Right atrium auricular region (tissue), 2 donors: ENCODE data around the gene CAPN7. TPM values are rescaled to one million over a fixed set of nuclear protein-coding genes. Genes with fewer than 3 reads are reported as not detected.

Experiments used
- DNase-seq: peaks from one replicate; pipeline ENCODE4 v3.0.0-alpha.2; 2019; ENCODE audit warnings: low spot score
- H3K27ac ChIP-seq, 2 donors: fragments of 200-600 bp; sonication (generic); 1 replicate in 1 of 2; 2 replicates in 1 of 2; pipeline ENCODE4 v1.5.1; 2016 to 2019
- H3K27me3 ChIP-seq, 2 donors: fragments of 200-600 bp; sonication (generic); one replicate each; pipeline versions ENCODE4 v1.5.1 to v1.6.0; 2017 to 2019
- H3K36me3 ChIP-seq: fragments of 200-600 bp; sonication (generic); one replicate; pipeline ENCODE4 v1.5.1; 2016
- H3K4me1 ChIP-seq, 2 donors: fragments of 200-600 bp; sonication (generic); one replicate each; pipeline versions ENCODE4 v1.5.1 to v1.6.0; 2017 to 2019
- H3K4me3 ChIP-seq, 2 donors: fragments of 200-600 bp; sonication (generic); 1 replicate in 1 of 2; 2 replicates in 1 of 2; pipeline ENCODE4 v1.5.1; 2017 to 2019; ENCODE audit warnings: mild to moderate bottlenecking in 1 of 2, moderate library complexity in 1 of 2
- H3K9me3 ChIP-seq, 2 donors: fragments of 200-600 bp; sonication (generic); one replicate each; pipeline ENCODE4 v1.5.1; 2019
- CTCF ChIP-seq, 2 donors: fragments of 200-600 bp; sonication (generic); IDR thresholded peaks; one replicate each; pipeline ENCODE4 v1.5.1; 2019; ENCODE audit warnings: antibody characterized with exemption in 2 of 2
- total RNA-seq, 2 donors: library from RNA; depleted of rRNA; stranded (reverse); fragments of >200 nt; gene quantifications; one replicate each; pipeline ENCODE4 v1.1.0, GENCODE V29; 2016

Gene CAPN7
- total RNA-seq, 2 donors from 2014 or later: 21.2 to 21.3 TPM

GRCh38 chr3:15298504-15298903 is 92.5 kb downstream of the CAPN7 start:
- no peak overlapping the region for H3K4me3 ChIP-seq
- no peaks in the 10 kb centered on the region for H3K9me3 ChIP-seq
- DNase-seq: no peak
- H3K4me1 ChIP-seq: peaks cover 0 to 21% of the 10 kb centered on the region in 2 donors
- no peak for TF ChIP-seq CTCF (IDR thresholded peaks at IDR 0.05)
- H3K27me3 ChIP-seq: no peaks in the 10 kb centered on the region
- H3K36me3 ChIP-seq: peaks cover 16% of the 10 kb centered on the region
- H3K27ac ChIP-seq: no peak overlapping the region

DNA sequence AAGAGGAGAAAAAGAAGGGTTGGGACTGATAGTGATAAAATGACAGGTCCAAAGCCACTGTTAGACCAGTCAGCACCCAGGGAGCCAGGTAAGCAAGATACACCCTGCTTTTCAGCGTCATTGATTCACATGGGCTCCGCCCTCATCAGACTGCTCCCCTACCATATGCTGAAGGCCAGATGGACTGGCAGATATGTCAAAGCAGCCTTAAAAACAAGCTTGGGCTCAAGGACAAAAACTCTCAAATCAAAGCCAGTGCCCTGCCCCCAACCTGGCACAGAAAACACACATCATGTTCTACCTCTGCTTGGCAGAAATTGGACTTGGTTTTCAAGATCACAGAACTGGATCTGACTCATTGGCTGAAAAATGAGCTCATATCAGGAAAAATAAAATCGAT is 93.0 kb downstream of the CAPN7 start:
- DNase-seq: no peak
- peaks cover 0 to 24% of the 10 kb centered on the region in 2 donors for H3K4me1 ChIP-seq
- TF ChIP-seq CTCF (IDR thresholded peaks at IDR 0.05): no peak
- no peak overlapping the region for H3K4me3 ChIP-seq
- peaks cover 21% of the 10 kb centered on the region for H3K36me3 ChIP-seq
- H3K27me3 ChIP-seq: no peaks in the 10 kb centered on the region
- no peaks in the 10 kb centered on the region for H3K9me3 ChIP-seq
- H3K27ac ChIP-seq: no peak overlapping the region

GRCh38 chr3:15300323-15301078 is 94.5 kb downstream of the CAPN7 start:
- Histone ChIP-seq H3K36me3 (peaks cover 22% of the 10 kb centered on the region), H3K9me3 (no peaks in the 10 kb centered on the region), H3K4me1 (peaks cover 0 to 25% of the 10 kb centered on the region in 2 donors), H3K27ac (peak overlapping the region; percentile 8 to 58), H3K27me3 (no peaks in the 10 kb centered on the region), H3K4me3 (no peak overlapping the region)
- DNase-seq: peak; percentile 80
- TF ChIP-seq CTCF (IDR thresholded peaks at IDR 0.05): no peak

DNA sequence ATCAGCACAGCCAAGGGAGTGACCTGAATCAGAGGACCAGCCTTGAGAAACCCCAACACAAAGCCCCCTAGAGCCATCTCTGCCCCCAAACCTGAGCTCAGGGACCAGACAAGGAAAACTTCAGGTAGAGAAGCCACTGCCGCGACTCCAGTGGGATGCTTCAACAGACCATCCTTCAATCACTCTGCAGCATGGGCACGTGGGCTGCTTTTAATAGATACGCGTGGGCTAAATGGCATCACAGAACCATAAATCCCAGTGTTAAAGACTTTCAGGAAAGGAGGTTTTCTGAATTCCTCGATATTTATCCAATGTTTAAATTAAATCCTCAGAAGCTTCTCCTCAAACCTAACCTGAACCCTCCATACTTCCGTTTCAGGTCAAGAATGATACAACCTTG is 95.7 kb downstream of the CAPN7 start:
- no peak for TF ChIP-seq CTCF (IDR thresholded peaks at IDR 0.05)
- Histone ChIP-seq H3K4me1 (peaks cover 0 to 21% of the 10 kb centered on the region in 2 donors), H3K27me3 (no peaks in the 10 kb centered on the region), H3K27ac (peak overlapping the region in 1 of 2 donors; percentile 8), H3K36me3 (peaks cover 22% of the 10 kb centered on the region), H3K4me3 (no peak overlapping the region), H3K9me3 (no peaks in the 10 kb centered on the region)
- no peak for DNase-seq

Other genes with a start within 250 kb of the CAPN7 start
- 100 to 1,000 TPM in 1 of 2 donors, 10 to 100 TPM in 1; 29.2 to 121 TPM for gene MRPS25, start 140.9 kb upstream of the CAPN7 start, total RNA-seq
- 10 to 100 TPM; 18.5 to 22.2 TPM for gene RBSN, start 107.1 kb upstream of the CAPN7 start, total RNA-seq
- gene SH3BP5, start 126.3 kb downstream of the CAPN7 start, total RNA-seq: 10 to 100 TPM; 14.4 to 18.4 TPM
- 1 to 10 TPM; 6.3 to 7.8 TPM for gene METTL6, start 221.3 kb downstream of the CAPN7 start, total RNA-seq
- 10 to 100 TPM in 1 of 2 donors, 1 to 10 TPM in 1; 9.7 to 13.2 TPM for gene EAF1, start 221.4 kb downstream of the CAPN7 start, total RNA-seq